Effector memory CD8-positive, alpha-beta T cell (primary cell): ENCODE data around the gene RBM19.

Source experiments
- ATAC-seq: fragments of 150-1000 bp; cut with Tn5 transposase; replicated peaks from 2 replicates; pipeline ENCODE4 v1.10.0; 2021; ENCODE audit warnings: mild to moderate bottlenecking, moderate library complexity
- DNase-seq, 3 experiments: peaks; one replicate each; pipeline ENCODE4 v3.0.0; 2021
- H3K27ac Mint-ChIP-seq, 2 donors: one replicate each; pipeline ENCODE4 v1.8.0; 2022; ENCODE audit warnings: mild to moderate bottlenecking in 2 of 2, mixed read lengths in 2 of 2, moderate library complexity in 2 of 2
- H3K27me3 Mint-ChIP-seq, 2 donors: one replicate each; pipeline ENCODE4 v1.8.0; 2022; ENCODE audit warnings: mixed read lengths in 2 of 2
- H3K36me3 Mint-ChIP-seq: one replicate; pipeline ENCODE4 v1.8.0; 2022; ENCODE audit warnings: mild to moderate bottlenecking, moderate library complexity, mixed read lengths; ENCODE audit not compliant: insufficient read depth
- H3K4me1 Mint-ChIP-seq, 2 donors: one replicate each; pipeline ENCODE4 v1.8.0; 2022; ENCODE audit warnings: low read depth in 2 of 2, mixed read lengths in 2 of 2
- H3K4me3 Mint-ChIP-seq, 2 donors: one replicate each; pipeline ENCODE4 v1.8.0; 2022; ENCODE audit warnings: mild to moderate bottlenecking in 2 of 2, mixed read lengths in 2 of 2, moderate library complexity in 2 of 2
- H3K9me3 Mint-ChIP-seq, 2 donors: one replicate each; pipeline ENCODE4 v1.8.0; 2022; ENCODE audit warnings: mixed read lengths in 2 of 2

RBM19 gene

DNA sequence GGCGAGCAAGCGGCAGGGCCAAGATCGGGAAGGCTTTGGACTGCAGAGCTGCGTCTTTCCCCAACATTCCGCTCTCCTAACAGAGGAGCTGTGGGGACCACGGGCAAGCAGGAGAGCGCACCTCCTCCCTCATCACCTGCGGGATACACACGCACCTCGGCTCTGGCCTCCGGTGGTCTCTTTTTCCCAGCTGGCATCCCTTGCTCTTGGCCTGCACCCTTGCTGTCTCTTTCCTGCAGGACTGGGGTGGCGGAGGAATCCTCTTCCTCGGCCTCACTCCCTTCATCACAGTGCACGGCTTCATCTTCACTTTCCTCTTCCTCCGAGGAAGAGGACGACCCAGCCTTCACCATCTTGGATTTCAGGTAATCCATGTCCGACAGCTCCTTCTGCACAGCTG lies 8.5 kb downstream of the RBM19 start:
- Mint-ChIP-seq H3K36me3 (peaks cover 78% of the 10 kb centered on the region), H3K27ac (peak overlapping the region in 1 of 2 donors; percentile 44), H3K27me3 (no peaks in the 10 kb centered on the region), H3K4me1 (peaks cover 0 to 3% of the 10 kb centered on the region in 2 donors), H3K4me3 (no peak overlapping the region), H3K9me3 (no peaks in the 10 kb centered on the region)
- no peak for DNase-seq
- no peak for ATAC-seq

DNA sequence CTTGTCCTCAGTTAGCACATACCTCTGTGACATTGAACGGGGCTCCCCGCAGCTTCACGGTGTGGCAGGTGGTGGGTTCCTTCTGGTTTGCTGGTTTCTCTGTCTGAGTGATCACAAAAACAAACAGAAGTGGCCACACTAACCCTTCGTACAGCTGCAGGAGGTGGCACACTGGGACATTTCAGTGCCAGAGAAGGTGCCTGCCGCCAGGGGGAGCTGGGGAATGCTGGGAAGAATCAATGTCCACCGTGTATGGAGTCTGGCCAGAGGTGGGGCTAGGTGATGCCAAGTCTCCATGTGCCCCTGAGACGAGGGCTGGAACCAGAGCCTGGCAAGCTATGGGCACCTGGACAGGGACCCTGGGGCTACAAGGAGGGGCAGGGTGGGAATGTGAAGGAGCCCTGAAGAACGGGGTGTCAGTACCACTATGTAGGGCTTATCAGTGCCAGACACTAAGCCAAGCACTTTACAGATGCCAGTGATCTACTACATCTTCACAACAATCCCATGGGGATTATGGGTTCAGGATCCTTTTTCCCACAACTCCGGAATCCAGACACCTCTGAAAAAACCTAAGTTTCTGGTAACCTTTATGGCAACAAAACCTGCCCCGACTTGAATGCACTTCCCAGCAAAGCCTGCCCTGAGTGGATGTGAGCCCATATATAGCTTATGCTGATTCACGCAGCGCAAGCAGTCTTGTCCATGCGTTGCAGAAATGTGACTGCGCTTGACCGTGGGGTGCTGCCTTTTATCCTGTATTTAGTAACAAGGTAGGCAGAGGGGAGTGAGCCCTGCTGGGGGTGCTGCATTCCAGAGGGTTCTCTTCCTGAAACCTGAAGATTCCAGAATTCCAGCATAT lies 10.8 kb downstream of the RBM19 start:
- H3K4me1 Mint-ChIP-seq = no peaks in the 10 kb centered on the region
- ATAC-seq (no peak), DNase-seq (no peak)
- no peaks in the 10 kb centered on the region for H3K27me3 Mint-ChIP-seq
- no peaks in the 10 kb centered on the region for H3K9me3 Mint-ChIP-seq
- no peak overlapping the region for H3K27ac Mint-ChIP-seq
- peaks cover 72% of the 10 kb centered on the region for H3K36me3 Mint-ChIP-seq
- H3K4me3 Mint-ChIP-seq = no peak overlapping the region

DNA sequence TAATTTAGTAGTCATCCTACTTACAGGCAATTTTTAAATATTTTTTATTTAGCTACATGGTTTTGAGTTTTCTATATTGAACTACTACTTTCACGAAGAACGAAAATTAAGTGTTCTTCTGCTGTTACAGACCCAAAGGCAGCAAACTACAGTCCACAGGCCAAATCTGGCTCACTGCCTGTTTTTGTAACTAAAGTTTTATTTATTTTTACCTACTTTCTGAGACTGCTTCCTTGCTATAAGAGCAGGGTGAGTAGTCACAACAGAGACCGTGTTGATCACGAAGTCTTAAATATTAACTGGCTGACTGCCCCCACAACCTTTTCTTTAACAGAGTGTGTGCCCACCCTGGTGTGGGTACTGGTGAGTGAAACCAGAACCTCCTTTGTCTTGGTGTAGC lies 11.6 kb downstream of the RBM19 start:
- Mint-ChIP-seq H3K9me3 (no peaks in the 10 kb centered on the region), H3K4me1 (no peaks in the 10 kb centered on the region), H3K27ac (no peak overlapping the region), H3K36me3 (peaks cover 72% of the 10 kb centered on the region), H3K4me3 (no peak overlapping the region), H3K27me3 (no peaks in the 10 kb centered on the region)
- ATAC-seq (no peak), DNase-seq (no peak)

DNA sequence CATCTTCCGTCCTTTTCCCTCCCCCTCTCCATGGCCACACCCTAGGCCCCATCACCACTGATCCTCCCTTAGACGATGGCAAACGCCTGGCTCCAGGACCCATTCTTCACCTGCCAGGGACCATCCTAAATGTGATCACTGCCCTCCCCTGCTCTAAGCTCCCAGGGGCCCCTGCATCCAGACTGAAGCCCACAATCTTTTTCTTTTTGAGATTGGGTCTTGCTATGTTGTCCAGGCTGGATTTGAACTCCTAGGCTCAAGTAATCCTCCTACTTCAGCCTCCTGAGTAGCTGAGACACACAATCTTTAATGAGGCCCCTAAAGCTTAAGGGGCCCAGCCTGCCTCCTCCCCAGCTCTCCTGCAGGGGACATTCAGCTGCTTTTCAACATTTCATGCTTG lies 15.3 kb downstream of the RBM19 start:
- no peak overlapping the region for H3K4me3 Mint-ChIP-seq
- peaks cover 50% of the 10 kb centered on the region for H3K36me3 Mint-ChIP-seq
- DNase-seq (no peak), ATAC-seq (no peak)
- peak overlapping the region in 1 of 2 donors; percentile 61 for H3K27ac Mint-ChIP-seq
- no peaks in the 10 kb centered on the region for H3K27me3 Mint-ChIP-seq
- no peaks in the 10 kb centered on the region for H3K9me3 Mint-ChIP-seq
- no peaks in the 10 kb centered on the region for H3K4me1 Mint-ChIP-seq

DNA sequence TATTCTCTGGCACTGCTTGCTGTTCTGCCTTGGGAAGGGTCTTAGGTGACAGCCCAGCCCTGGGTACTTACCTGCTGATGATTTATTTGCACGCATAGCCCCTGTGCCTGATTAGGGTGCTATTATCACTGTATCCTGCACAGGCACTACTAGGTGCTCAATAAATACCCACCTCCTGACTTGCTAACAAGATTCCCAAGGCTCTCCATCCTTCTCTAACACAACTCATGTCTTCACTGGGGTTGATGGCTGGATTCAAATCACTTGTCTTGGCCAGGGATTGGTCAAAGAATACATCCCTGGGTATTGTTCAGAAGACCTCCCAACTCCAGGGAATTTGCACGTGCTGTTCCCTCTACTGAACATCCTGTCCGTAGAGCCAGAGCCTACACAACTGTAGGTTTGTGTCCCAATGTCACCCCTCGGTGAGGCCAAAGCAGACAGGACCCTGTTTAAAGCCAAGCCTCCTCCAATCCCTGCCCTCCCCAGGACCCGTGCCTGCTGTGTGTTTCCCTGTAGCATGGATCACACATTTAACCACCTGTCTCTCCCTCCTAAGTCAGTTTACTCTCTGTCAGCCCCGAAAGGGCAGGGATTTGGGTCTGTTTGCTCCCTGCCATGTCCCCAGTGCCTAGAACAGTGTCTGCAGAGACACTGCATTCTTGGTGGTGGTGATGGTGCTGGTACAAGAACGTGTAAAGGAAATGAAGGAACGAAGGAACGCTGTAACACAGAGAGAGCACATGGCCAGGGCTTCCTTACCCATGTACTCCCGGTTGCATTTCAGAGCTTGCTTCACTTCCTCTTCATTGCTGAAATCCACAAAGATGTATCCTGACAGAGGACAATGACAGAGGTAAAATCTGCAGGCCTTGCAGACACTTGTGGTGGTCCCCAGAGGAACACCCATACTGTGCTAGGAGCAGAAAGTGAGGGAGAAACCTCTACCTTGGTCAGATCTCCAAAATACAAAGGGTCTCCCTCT lies 16.5 kb downstream of the RBM19 start:
- no peaks in the 10 kb centered on the region for H3K27me3 Mint-ChIP-seq
- peak overlapping the region in 1 of 2 donors; percentile 20 for H3K27ac Mint-ChIP-seq
- H3K4me3 Mint-ChIP-seq = no peak overlapping the region
- DNase-seq (no peak), ATAC-seq (no peak)
- H3K4me1 Mint-ChIP-seq = no peaks in the 10 kb centered on the region
- peaks cover 50% of the 10 kb centered on the region for H3K36me3 Mint-ChIP-seq
- no peaks in the 10 kb centered on the region for H3K9me3 Mint-ChIP-seq

DNA sequence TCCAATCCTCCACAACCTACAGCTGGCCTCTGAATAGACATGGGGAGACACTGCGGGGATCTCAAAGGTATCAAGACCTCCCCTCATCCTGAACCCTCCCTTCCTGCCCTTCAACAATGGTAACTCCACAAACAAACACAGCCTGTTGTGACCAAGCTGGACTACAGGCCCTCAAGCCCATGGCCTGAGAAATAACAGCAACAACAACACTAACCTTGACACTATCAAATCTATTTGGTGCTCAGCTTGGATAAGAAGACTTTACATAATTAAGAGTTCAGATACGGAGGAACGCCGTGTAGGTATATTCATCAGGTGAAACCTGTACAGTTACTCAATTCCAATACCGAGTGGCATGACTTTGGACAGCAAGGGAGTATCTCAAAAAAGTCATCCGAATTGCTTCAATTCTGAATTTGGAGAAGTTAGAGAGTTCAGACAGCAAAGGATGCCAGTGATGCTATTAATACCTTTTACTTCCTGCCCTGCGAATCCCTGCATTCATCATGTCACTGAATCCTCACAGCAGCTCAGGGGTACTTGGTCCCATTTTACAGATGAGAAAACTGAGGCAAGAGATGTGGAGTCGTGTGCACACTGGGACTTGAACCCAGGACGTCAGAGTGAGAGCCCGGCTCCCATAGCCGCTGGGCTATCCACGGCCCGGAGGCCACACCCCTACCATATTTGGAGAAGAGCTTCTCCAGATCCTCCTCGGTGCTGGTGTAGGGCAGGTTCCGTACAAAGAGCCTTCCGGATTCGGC lies 17.8 kb downstream of the RBM19 start:
- no peak overlapping the region for H3K4me3 Mint-ChIP-seq
- peaks cover 50% of the 10 kb centered on the region for H3K36me3 Mint-ChIP-seq
- H3K27ac Mint-ChIP-seq = no peak overlapping the region
- DNase-seq (no peak), ATAC-seq (no peak)
- no peaks in the 10 kb centered on the region for H3K4me1 Mint-ChIP-seq
- no peaks in the 10 kb centered on the region for H3K27me3 Mint-ChIP-seq
- no peaks in the 10 kb centered on the region for H3K9me3 Mint-ChIP-seq

DNA sequence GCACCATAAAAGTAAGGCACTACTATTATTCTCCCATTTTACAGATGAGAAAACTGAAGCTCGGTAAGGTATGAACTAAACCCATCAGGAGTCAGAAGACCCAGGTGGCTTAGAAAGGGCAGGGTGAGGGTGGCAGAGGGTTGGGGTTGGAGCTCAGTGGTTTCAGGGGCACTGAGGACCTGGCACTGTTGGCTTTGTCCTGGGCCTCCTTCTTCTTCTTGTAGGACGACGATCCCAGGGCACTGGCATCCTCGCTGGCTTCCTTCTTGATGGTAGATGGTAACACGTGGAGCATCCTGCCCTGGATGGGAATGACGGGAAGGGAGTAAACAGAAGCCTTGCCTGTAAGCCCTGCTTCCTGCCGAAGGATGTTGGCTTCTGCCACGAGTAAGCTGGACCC lies 19.9 kb downstream of the RBM19 start:
- H3K4me1 Mint-ChIP-seq = no peaks in the 10 kb centered on the region
- peaks cover 55% of the 10 kb centered on the region for H3K36me3 Mint-ChIP-seq
- ATAC-seq = no peak
- no peak for DNase-seq
- H3K9me3 Mint-ChIP-seq = no peaks in the 10 kb centered on the region
- H3K4me3 Mint-ChIP-seq = no peak overlapping the region
- peak overlapping the region in 1 of 2 donors; percentile 21 for H3K27ac Mint-ChIP-seq
- no peaks in the 10 kb centered on the region for H3K27me3 Mint-ChIP-seq

DNA sequence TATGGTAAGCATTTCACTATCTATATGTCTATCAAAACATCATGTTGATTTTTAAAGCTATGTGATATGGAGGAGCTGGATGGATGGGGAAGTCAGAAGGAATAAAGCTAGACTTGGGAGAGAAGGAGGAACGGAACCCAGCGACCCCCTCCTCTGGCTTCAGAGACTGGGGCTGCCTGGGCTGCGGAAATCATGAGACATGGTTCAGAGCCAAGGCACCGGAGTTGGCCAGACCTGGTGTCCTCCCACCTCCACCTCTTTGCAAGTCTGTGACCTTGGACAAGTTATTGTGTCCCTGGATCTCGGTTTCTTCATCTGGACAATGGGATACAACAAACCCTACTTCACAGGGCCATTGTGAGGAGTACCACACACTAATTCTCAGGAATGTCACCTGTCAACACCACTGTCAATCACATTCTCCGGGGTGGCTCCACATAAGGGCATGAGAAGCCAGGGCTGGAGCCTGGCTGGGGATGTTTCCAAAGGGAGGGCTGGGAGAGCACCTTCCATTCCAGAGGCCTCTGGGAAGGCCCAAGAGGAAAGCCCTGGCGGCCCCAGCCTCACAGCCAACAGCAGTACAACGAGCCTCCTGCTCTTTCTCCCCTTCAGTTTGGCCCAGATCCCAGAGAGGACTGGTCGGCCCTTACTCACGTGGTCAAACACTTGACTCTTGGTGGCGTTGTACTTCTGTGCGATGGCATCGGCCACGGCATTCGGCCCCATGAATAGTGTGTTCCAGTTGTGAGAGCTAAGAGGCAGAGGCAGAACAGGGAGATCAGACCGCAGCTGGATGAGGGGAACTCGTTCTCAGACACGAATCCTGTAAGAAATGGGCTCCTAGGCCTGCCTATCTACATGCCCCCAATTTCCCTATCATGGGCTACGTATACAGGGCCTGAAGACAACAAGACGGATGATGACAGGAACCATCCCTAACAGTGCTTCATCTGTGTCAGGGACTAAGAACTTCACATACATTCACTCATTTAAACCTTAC lies 20.7 kb downstream of the RBM19 start:
- Mint-ChIP-seq H3K4me3 (no peak overlapping the region), H3K4me1 (no peaks in the 10 kb centered on the region), H3K27ac (peak overlapping the region in 1 of 2 donors; percentile 21), H3K27me3 (no peaks in the 10 kb centered on the region), H3K36me3 (peaks cover 56% of the 10 kb centered on the region), H3K9me3 (no peaks in the 10 kb centered on the region)
- DNase-seq (no peak), ATAC-seq (no peak)

DNA sequence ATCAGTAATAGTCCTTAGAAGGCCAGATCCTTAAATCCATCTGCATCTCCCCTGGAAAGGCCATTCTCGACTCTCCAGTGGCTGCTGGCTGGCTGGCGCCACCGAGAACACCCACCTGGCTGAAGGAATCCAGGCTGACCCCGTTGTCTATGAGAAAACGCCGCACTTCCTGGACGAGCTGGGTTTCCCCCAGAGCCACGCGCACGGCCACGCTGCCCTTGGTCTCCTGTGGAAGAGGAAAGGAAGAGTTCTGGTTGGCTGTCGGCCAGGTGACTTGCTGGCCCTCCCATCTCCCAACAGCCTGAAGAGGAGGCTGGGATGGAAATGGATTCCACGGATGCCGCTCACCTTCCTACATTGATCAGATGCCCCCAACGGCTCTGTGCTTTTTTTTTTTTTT lies 23.9 kb downstream of the RBM19 start:
- Mint-ChIP-seq H3K4me3 (no peak overlapping the region), H3K9me3 (no peaks in the 10 kb centered on the region), H3K36me3 (peaks cover 69% of the 10 kb centered on the region), H3K27ac (peak overlapping the region in 1 of 2 donors; percentile 73), H3K4me1 (no peaks in the 10 kb centered on the region), H3K27me3 (no peaks in the 10 kb centered on the region)
- ATAC-seq = no peak
- DNase-seq = no peak

DNA sequence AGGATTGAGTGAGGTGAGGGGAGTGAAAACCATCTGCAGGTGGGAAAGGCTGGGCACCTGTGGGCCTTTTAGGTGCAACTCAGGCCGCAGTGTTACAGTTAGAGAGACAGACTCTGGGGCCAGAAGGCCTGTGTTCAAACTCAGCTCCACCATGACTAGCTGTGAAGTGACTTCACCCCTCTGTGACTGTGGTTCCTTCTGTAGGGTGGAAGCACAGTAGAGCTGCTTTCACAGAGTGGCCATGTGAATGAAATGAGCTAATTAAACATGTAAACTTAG lies 25.0 kb downstream of the RBM19 start:
- no peaks in the 10 kb centered on the region for H3K9me3 Mint-ChIP-seq
- H3K4me1 Mint-ChIP-seq = no peaks in the 10 kb centered on the region
- peaks cover 76% of the 10 kb centered on the region for H3K36me3 Mint-ChIP-seq
- ATAC-seq (no peak), DNase-seq (no peak)
- no peaks in the 10 kb centered on the region for H3K27me3 Mint-ChIP-seq
- H3K4me3 Mint-ChIP-seq = no peak overlapping the region
- no peak overlapping the region for H3K27ac Mint-ChIP-seq

DNA sequence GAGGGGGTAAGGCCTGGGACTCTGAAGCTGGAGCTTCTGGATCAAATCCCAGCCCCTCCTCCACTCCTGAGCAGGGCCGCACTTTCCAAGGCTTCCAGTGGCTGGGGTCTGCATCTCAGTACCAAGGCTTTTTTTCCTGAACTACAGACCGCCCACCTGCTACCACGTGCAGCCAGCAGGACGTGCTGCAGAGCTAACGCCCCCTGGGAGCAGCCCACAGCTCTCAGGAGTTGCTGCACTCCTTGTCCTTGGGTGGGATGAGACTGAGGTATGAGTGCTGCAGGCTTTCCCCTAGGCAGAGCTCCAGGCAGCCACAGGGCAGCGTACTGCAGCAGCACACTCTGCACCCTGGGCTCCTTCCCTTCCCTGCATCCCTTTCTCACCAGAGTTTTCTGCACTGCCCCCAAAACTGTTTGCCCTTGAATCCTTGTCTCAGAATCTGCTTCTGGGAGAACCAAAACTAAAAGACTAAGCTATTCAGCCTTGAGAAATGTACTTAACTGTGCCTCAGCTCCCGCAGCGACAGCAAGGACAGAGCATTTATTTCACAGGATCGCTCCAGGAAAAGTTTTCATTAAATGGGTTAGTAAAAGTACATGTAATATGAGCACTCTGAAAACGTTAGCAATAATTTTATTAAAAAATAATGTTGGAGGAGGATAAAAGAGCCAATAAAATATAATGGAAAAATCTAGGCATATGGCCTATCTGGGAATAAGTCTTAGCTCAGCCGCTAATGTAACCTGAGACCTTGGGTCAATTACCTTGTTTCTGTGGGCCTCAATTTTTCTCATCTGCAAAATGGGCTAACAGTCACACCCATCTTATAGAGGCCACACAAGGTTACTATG lies 25.5 kb downstream of the RBM19 start:
- no peak overlapping the region for H3K4me3 Mint-ChIP-seq
- H3K4me1 Mint-ChIP-seq = no peaks in the 10 kb centered on the region
- H3K27ac Mint-ChIP-seq = no peak overlapping the region
- H3K27me3 Mint-ChIP-seq = no peaks in the 10 kb centered on the region
- H3K9me3 Mint-ChIP-seq = no peaks in the 10 kb centered on the region
- H3K36me3 Mint-ChIP-seq = peaks cover 79% of the 10 kb centered on the region
- ATAC-seq (no peak), DNase-seq (no peak)

DNA sequence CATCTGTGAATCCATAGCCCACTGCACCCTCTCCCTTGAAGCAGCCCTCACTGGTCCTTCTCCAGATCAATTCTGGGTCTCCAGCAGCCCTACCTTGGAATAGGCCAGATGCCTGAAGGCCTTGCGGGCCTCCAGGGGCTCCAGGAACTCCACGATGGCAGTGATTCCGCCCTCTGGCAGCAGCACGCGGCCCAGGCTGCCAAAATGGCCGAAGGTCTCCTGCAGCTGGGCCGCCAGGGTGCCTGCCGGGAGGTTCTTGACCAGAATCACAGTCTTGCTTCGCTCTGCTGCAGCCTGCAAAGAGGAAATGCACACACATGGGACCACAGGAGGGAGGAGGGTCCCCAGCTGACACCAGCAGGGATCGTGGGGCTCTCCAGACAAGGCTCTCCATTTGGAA lies 26.3 kb downstream of the RBM19 start:
- ATAC-seq (no peak), DNase-seq (no peak)
- Mint-ChIP-seq H3K9me3 (no peaks in the 10 kb centered on the region), H3K27ac (no peak overlapping the region), H3K36me3 (peaks cover 79% of the 10 kb centered on the region), H3K4me3 (no peak overlapping the region), H3K4me1 (no peaks in the 10 kb centered on the region), H3K27me3 (no peaks in the 10 kb centered on the region)
